Measurements from ENCODE around the gene PPFIA4. TPM values are rescaled to one million over a fixed set of nuclear protein-coding genes. Genes with fewer than 3 reads are reported as not detected.

PPFIA4 gene
- total RNA-seq, 2 experiments from 2014 or later: 78.8 to 79.9 TPM

- ChIA-PET CTCF (interaction anchor here (0.8 to 2.5 kb wide), 5 partner anchors 12 to 130 kb away, joined by 3 to 14 read pairs (median 4); no protein-coding TSS in a partner anchor), POLR2A (no interaction called here)
- Mint-ChIP-seq H3K36me3 (ENCODE audit: low read depth) (no peaks in the 10 kb centered on the region), H3K27ac (no peak within 1 kb of the TSS), H3K4me3 (no peak within 1 kb of the TSS), H3K4me1 (ENCODE audit: low read depth) (no peaks in the 10 kb centered on the region), H3K9me3 (no peaks in the 10 kb centered on the region), H3K27me3 (peaks cover 12% of the 10 kb centered on the region)
- ATAC-seq: no peak
- DNase-seq: no peak
- intact Hi-C loops (cut with micrococcal nuclease): no loop called here
- no peak for TF ChIP-seq CTCF (IDR thresholded peaks at IDR 0.05)
These were observed 59.5 kb downstream of the PPFIA4 start, which contains the start of gene MYOG for GRCh38 chr1:203085528-203086406. Gene MYOG, minus strand, starts transcription at chr1:203086012. Its CDS starts 51 bp downstream, at chr1:203085961.

- no peaks in the 10 kb centered on the region for H3K9me3 Mint-ChIP-seq
- POLR2A ChIA-PET: no interaction called here
- no peak overlapping the region for H3K27ac Mint-ChIP-seq
- ATAC-seq (no peak), DNase-seq (no peak)
- no peak for TF ChIP-seq CTCF (IDR thresholded peaks at IDR 0.05)
- peaks cover 11% of the 10 kb centered on the region for H3K27me3 Mint-ChIP-seq
- intact Hi-C loops (cut with micrococcal nuclease): no loop called here
- H3K36me3 Mint-ChIP-seq (ENCODE audit: low read depth): no peaks in the 10 kb centered on the region
- H3K4me1 Mint-ChIP-seq (ENCODE audit: low read depth): no peaks in the 10 kb centered on the region
- CTCF ChIA-PET: interaction anchor here (1.6 kb wide), 1 partner anchor 47 kb away, joined by 7 read pairs; no protein-coding TSS in a partner anchor
- no peak overlapping the region for H3K4me3 Mint-ChIP-seq
These were observed 60.9 kb downstream of the PPFIA4 start for GRCh38 chr1:203086992-203087763.

- H3K4me1 Mint-ChIP-seq (ENCODE audit: low read depth): no peaks in the 10 kb centered on the region
- intact Hi-C loops (cut with micrococcal nuclease): no loop called here
- ChIA-PET POLR2A (interaction anchor here (1.4 kb wide), 1 partner anchor 22 kb away, joined by 5 read pairs; no protein-coding TSS in a partner anchor), CTCF (interaction anchor here (1.3 to 1.6 kb wide), 2 partner anchors 49 to 129 kb away, joined by 4 to 7 read pairs; no protein-coding TSS in a partner anchor)
- DNase-seq: no peak
- H3K9me3 Mint-ChIP-seq: no peaks in the 10 kb centered on the region
- no peak for TF ChIP-seq CTCF (IDR thresholded peaks at IDR 0.05)
- peaks cover 14% of the 10 kb centered on the region for H3K27me3 Mint-ChIP-seq
- H3K36me3 Mint-ChIP-seq (ENCODE audit: low read depth): no peaks in the 10 kb centered on the region
- no peak for ATAC-seq
- no peak overlapping the region for H3K4me3 Mint-ChIP-seq
- H3K27ac Mint-ChIP-seq: no peak overlapping the region
These were observed 62.1 kb downstream of the PPFIA4 start for GRCh38 chr1:203088441-203088840.

- H3K27ac Mint-ChIP-seq: no peak overlapping the region
- intact Hi-C loops (cut with micrococcal nuclease): no loop called here
- no peak for TF ChIP-seq CTCF (IDR thresholded peaks at IDR 0.05)
- no peak overlapping the region for H3K4me3 Mint-ChIP-seq
- ChIA-PET CTCF (interaction anchor here (1.3 to 1.6 kb wide), 2 partner anchors 49 to 129 kb away, joined by 4 to 7 read pairs; no protein-coding TSS in a partner anchor), POLR2A (interaction anchor here (1.4 kb wide), 1 partner anchor 23 kb away, joined by 5 read pairs; no protein-coding TSS in a partner anchor)
- H3K27me3 Mint-ChIP-seq: peaks cover 14% of the 10 kb centered on the region
- H3K9me3 Mint-ChIP-seq: peaks cover 2% of the 10 kb centered on the region
- no peaks in the 10 kb centered on the region for H3K36me3 Mint-ChIP-seq (ENCODE audit: low read depth)
- no peaks in the 10 kb centered on the region for H3K4me1 Mint-ChIP-seq (ENCODE audit: low read depth)
- DNase-seq (no peak), ATAC-seq (no peak)
These were observed 62.8 kb downstream of the PPFIA4 start for GRCh38 chr1:203089001-203089650.
